Measurements from ENCODE around the gene HMGXB4.

Gene HMGXB4

DNA sequence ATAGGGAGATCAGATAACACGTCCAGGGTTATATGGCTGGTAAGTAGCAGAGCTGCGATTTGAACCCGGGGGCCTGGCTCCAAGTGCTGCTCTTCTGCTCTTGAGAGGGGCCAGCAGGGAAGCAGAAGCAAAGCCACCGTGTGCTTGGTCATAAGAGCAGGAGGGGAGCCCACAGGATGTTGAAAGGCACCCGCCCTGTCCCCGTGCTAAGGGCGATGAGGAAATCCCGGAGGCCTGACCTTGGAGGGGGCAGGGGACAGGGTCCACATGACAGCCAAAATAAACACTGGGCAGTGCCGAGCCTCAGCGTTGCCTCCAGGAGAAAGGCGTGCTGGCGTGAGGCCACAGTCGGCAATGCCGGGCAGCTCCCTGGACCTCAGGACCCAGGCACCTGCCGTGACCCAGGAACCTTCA, 71.2 kb downstream of the HMGXB4 start:
- Histone ChIP-seq H3K9ac (no peak overlapping the region), H3K27ac (no peak overlapping the region), H3K36me3 (ENCODE audit: control insufficient read depth, insufficient read depth, low read length) (no peaks in the 10 kb centered on the region)

DNA sequence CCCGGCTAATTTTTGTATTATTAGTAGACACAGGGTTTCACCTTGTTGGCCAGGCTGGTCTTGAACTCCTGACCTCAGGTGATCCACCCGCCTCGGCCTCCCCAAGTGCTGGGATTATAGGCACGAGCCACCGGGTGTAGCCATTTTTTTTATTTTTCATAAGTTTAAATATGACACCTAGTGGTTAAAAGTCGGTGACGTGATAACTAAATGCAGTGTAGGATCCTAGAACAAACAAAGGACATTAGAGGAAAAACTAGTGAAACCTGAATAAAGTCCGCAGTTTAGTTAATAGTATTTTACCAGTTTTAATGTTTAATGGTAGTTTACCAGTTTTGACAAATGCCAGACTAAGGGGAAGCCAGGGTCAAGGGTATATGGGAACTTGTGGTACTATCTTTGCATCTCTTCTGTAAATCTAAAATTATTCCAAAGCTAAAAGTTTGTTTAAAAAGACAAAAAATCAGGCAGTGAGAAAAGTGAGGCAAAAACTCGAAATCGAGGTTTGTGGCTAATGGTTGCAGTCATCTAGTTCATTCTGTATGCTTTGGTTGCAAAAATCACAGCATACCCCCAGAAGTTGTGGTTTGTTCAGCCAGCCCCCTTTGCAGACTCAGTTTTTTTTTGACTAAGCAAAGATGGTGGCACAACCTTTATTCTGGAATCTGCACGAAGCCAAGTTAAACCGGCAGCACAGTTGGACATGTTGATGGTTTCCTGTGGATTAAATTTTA, 72.0 kb downstream of the HMGXB4 start:
- Histone ChIP-seq H3K79me2 (no peaks in the 10 kb centered on the region), H3K4me2 (ENCODE audit: low read length) (no peak overlapping the region), H3K9me3 (ENCODE audit: control insufficient read depth, low read length) (no peaks in the 10 kb centered on the region), H2AFZ (no peak overlapping the region), H3K4me3 (ENCODE audit: low read depth, low read length) (no peak overlapping the region), H3K9ac (no peak overlapping the region), H3K27me3 (ENCODE audit: control insufficient read depth, insufficient read depth, low read length) (no peaks in the 10 kb centered on the region), H3K36me3 (ENCODE audit: control insufficient read depth, insufficient read depth, low read length) (no peaks in the 10 kb centered on the region), H3K27ac (peak overlapping the region; percentile 82), H3K4me1 (peaks cover 5% of the 10 kb centered on the region)
- TF ChIP-seq, protein P1, sequence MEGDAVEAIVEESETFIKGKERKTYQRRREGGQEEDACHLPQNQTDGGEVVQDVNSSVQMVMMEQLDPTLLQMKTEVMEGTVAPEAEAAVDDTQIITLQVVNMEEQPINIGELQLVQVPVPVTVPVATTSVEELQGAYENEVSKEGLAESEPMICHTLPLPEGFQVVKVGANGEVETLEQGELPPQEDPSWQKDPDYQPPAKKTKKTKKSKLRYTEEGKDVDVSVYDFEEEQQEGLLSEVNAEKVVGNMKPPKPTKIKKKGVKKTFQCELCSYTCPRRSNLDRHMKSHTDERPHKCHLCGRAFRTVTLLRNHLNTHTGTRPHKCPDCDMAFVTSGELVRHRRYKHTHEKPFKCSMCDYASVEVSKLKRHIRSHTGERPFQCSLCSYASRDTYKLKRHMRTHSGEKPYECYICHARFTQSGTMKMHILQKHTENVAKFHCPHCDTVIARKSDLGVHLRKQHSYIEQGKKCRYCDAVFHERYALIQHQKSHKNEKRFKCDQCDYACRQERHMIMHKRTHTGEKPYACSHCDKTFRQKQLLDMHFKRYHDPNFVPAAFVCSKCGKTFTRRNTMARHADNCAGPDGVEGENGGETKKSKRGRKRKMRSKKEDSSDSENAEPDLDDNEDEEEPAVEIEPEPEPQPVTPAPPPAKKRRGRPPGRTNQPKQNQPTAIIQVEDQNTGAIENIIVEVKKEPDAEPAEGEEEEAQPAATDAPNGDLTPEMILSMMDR (IDR thresholded peaks at IDR 0.05): no peak

More for the DNA sequence above, 71.2 kb downstream of the HMGXB4 start:
- Histone ChIP-seq H3K4me1 (peaks cover 5% of the 10 kb centered on the region), H3K9me3 (ENCODE audit: control insufficient read depth, low read length) (no peaks in the 10 kb centered on the region), H3K4me3 (ENCODE audit: low read depth, low read length) (no peak overlapping the region), H2AFZ (no peak overlapping the region), H3K79me2 (no peaks in the 10 kb centered on the region), H3K27me3 (ENCODE audit: control insufficient read depth, insufficient read depth, low read length) (no peaks in the 10 kb centered on the region), H3K4me2 (ENCODE audit: low read length) (no peak overlapping the region)
- TF ChIP-seq, protein P1 (IDR thresholded peaks at IDR 0.05): no peak

DNA sequence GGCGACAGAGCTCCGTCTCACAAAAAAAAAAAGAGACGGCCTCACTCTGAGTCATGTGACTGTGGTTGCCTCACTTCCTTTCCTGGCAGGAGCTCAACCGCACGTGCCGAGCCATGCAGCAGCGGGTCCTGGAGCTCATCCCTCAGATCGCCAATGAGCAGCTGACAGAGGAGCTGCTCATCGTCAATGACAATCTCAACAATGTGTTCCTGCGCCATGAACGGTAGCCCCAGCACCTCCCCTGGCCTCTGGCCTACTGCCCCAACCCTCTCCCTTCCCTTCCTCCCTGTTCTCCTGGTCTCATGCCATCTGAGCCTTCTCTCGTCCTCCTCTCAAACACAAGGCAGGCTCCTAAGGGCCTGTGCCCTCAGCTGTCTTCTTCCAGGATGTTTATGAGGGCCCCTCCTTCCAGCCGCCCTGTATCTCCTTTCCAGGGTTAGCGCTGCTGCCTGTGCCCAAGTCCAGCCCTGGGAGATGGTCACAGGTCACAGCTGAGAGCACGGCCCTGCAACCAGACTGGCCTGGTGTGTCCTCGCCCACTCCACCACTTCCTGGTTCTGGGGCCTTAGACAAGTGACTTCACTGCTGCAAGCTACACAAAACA, 73.1 kb downstream of the HMGXB4 start:
- H3K4me3 ChIP-seq (ENCODE audit: low read depth, low read length): no peak overlapping the region
- H3K9ac ChIP-seq: no peak overlapping the region
- H3K27me3 ChIP-seq (ENCODE audit: control insufficient read depth, insufficient read depth, low read length): no peaks in the 10 kb centered on the region
- TF ChIP-seq, protein P1 (IDR thresholded peaks at IDR 0.05): no peak
- peak overlapping the region; percentile 82 for H3K27ac ChIP-seq
- H3K36me3 ChIP-seq (ENCODE audit: control insufficient read depth, insufficient read depth, low read length): no peaks in the 10 kb centered on the region
- peaks cover 6% of the 10 kb centered on the region for H3K4me1 ChIP-seq
- peak overlapping the region; percentile 46 for H2AFZ ChIP-seq
- no peak overlapping the region for H3K4me2 ChIP-seq (ENCODE audit: low read length)
- no peaks in the 10 kb centered on the region for H3K9me3 ChIP-seq (ENCODE audit: control insufficient read depth, low read length)
- H3K79me2 ChIP-seq: no peaks in the 10 kb centered on the region

DNA sequence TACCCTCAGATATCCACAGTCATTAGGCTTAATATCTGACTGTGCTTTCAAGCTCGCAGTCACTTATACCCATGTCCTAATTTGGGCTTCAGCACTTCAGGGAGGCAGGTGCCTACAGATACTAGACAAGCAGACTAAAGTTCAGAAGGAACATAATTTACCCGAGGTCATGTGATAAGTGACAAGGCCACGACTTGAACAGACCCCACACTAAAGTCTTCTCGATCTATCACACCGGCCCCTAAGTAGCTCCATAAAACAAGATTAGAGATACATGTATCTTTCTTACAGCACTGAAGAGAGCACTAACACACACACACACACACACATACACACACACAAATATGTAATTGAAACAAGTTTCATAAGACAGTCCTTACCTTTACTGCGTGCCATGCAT, 75.0 kb downstream of the HMGXB4 start:
- no peaks in the 10 kb centered on the region for H3K36me3 ChIP-seq (ENCODE audit: control insufficient read depth, insufficient read depth, low read length)

More for the DNA sequence above, 75.0 kb downstream of the HMGXB4 start:
- Histone ChIP-seq H3K27me3 (ENCODE audit: control insufficient read depth, insufficient read depth, low read length) (no peaks in the 10 kb centered on the region), H3K4me1 (peaks cover 18% of the 10 kb centered on the region), H2AFZ (no peak overlapping the region), H3K9me3 (ENCODE audit: control insufficient read depth, low read length) (no peaks in the 10 kb centered on the region), H3K4me3 (ENCODE audit: low read depth, low read length) (no peak overlapping the region), H3K27ac (no peak overlapping the region), H3K79me2 (no peaks in the 10 kb centered on the region), H3K9ac (no peak overlapping the region), H3K4me2 (ENCODE audit: low read length) (no peak overlapping the region)
- TF ChIP-seq, protein P1 (IDR thresholded peaks at IDR 0.05): no peak

Data from parathyroid adenoma (tissue), 2 donors.